Activated CD4-positive, CD25-positive, alpha-beta regulatory T cell treated with anti-CD3 and anti-CD28 coated beads, Interleukin-2, amount 50 U/mL, for 16 hours (primary cell): ENCODE measurements around the gene NTN1.
"Not testable (repeated sequence)": the region's sequence is repeated elsewhere in the genome, so short reads cannot be mapped to it uniquely, and the experiment has no call there.

Experiments
- DNase-seq: peaks from one replicate; pipeline ENCODE4 v3.0.0-alpha.2; 2020; ENCODE audit warnings: low read depth, low spot score

NTN1 gene

GRCh38 chr17:9244066-9245052 is 223.0 kb downstream of the NTN1 start:
- DNase-seq, result no peak

- DNase-seq, result no peak
Measured at GRCh38 chr17:9247401-9247938, 226.2 kb downstream of the NTN1 start.

DNA sequence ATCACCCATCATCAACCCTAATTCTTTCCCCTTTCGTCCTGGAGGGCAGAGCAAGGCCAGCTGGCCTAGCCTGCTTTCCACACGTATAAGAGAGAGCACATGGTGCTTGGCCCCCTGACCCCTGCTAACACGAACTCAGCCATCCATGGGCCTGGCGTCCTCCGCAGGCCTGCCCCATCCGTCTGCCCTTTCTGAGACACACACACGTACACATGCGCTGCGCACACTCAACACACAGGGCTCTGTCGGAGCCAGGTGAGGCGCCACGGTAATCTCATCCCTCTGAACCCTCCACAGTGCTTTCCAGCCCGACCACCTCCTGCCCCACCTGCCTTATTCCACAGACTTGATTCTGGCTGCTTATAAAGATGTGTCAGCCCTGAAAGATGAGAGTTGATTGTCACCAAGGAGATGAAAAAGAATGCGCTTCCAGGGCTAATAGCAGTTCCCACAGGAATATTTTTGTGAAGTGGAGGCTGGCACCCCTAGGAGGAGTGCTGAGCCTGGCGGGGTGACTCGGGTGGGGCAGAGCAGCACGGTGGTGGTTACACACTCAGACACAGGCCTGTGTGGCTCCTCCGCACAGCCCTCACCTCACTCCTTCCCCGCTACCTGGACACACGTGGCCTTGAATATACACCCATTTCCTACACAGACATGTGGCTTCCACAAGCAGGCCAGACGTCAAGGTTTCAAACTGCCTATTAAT is 228.1 kb downstream of the NTN1 start:
- DNase-seq, result no peak

DNA sequence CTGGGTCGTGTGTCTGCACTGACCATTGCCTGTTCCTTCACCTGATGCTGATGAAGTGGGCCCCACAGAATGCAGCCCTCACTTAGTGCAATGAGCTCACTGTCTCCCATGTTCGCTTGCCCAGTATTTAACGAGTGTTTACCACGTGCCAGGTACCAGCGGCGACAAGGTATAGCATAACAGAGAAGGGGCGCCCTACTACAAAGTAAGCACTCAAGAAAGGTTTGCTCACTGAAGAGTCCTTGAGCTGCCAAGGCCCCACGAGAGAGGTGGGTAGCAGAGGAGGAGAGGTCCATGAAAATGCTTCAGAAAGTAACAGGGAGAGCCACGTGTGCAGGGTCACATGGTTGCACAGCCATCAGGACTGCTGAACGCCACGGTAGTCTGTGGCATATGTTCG is 230.0 kb downstream of the NTN1 start:
- DNase-seq, result no peak

GRCh38 chr17:9253308-9253707 is 232.0 kb downstream of the NTN1 start:
- DNase-seq, result no peak

DNA sequence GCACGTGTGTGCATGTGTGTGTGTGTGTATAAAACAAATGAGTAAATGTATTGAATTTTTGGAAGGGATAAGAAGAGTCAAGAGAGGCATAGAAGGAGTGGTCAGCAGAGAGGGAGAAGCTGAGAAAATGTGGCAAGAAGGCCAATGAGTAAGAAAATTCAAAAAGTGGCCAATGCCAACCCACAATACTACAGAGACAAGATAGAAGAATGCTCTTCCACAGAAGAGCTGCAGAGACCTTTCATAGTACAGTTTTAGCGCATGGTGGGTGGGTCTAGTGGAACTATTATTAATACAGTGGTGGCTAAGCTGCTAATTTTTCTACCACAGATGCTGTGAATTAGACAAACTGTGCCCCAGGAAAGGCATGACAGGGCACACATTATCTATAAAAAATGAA is 233.5 kb downstream of the NTN1 start:
- no peak for DNase-seq

DNA sequence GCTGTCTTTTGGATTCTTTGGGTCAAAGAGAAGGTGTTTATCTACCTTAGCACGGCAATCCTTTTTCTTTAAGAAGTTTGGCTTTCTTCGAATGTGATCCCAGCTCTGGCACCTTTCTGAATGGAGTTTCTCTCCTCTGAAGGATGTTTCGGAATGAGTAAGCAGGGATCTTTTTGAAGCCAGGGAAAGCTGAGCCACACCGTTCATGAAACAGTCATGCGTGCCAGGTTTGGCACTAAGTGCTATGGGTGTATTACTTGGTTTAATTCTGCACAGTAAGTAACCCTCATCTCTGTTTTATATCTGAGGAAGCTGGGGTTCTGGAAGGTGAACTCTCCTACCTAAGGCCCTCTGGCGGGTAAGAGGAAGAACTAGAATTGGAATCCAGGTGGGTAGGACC is 234.5 kb downstream of the NTN1 start:
- DNase-seq, result no peak

- no peak for DNase-seq
Measured at GRCh38 chr17:9256361-9256750, 235.0 kb downstream of the NTN1 start.

GRCh38 chr17:9256751-9257629 is 235.7 kb downstream of the NTN1 start:
- no peak for DNase-seq

DNA sequence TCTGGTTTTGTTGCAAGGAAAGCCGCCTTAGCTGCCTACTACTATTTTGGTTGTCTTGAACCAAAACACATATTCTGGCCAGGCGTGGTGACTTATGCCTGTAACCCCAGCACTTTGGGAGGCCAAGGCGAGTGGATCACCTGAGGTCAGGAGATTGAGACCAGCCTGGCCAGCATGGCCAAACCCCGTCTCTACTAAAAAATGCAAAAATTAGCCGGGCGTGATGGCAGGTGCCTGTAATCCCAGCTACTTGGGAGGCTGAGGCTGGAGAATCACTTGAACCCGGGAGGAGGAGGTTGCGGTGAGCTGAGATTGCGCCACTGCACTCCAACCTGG is 236.3 kb downstream of the NTN1 start:
- DNase-seq, result not testable (repeated sequence)

DNA sequence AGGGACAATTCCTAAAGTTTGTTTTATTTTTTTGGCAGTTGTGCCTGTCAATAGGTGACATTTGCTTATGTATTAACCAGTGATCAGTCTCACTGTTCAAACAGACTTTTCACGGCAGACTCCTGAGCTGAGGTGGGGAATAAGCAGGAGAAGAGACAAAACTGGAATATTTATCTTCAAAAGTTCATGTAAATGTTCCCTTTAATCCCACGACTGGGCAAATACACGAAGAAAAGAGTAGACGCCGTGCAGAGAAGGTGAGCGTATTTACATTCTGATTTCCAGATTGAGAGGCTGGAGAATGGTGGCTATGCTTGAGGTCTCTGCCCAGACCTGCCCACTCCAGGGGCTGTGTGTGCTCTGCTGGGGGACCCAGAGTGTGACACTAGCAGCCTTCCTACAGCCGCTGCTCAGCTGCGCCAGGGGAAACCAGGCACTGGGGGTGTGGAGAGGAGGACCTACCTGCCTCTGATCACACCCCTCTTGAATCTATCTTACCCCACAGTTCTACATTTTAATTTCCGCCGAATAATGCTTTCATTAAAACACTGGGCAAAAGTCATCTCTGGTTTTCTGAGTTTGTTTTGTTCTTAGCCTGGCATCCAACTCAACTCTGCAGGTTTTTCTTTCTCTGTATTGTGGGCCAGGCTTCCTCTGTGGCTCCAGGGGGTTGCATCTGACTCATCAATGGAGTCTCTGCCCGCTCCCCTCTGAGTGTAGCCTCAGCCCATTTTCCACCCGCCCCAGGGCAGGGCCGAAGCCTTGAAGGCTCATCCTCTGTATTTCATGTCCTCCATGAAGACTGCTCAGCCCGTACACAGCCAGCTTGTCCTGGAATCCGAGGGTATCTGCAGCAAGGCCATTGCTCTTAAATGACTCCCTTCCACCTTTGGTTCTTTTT is 237.1 kb downstream of the NTN1 start:
- DNase-seq, result no peak

DNA sequence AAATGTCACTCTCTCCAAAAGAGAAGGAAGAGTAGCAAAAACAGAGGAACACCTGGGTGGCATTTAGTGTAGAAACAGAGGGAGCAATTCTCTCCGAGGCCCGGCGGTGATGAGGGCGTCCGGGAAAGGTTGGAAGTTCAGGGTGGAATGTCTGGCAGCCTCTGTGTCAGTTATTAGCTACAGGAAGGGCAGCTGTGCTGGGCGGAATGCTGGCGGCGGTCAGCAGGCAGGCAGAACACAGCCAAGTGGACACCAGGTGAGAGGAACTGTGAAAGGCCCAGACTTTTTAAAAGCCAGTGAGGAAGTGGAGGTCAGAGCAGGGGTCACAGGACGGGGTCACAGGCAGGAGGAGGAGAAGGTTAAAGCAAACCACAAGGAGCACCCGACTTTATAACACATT is 238.1 kb downstream of the NTN1 start:
- no peak for DNase-seq

DNA sequence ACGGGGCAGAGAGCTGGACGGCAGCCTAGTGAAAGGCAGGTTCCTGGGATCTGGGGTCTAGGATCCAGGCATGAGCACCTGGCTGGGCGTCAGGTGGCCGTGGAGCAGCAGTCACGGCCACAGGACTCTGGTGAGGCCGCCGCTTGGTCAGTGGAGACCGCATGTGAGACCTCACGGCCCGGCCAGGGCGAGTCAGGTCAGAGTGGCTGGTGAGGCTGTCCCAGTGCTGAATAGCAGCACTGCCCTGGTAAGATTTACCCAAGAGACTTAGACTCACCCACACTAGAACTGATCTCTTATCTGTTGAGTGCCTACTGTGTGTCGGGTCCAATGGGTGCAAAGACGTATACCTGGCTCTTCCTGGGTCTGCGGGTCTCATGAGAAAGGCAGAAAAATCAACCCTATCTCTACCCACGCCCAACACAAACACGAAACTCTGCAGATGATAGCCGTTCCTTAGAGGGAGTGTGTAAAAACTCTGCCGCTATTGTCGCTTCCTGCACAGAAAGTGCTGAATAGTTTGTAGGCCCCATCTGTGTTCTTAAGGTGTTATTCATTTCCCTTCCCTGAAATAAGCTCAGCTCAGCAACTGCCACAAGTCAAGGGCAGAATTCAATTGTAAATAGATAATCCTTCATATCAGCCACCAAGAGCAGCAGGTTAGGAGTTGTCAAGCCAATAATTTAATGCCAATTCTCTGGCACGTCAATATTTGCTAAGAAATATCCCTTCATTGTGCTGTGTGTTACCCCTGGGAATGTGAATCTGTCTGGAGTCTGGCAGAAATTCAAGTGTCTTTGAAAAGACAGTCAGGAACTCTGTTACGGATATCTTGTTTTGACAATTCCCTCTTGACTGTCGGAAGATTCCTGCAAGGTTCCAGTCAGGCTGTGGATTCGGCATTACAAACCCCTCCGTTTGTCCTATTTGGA is 240.0 kb downstream of the NTN1 start:
- no peak for DNase-seq

DNA sequence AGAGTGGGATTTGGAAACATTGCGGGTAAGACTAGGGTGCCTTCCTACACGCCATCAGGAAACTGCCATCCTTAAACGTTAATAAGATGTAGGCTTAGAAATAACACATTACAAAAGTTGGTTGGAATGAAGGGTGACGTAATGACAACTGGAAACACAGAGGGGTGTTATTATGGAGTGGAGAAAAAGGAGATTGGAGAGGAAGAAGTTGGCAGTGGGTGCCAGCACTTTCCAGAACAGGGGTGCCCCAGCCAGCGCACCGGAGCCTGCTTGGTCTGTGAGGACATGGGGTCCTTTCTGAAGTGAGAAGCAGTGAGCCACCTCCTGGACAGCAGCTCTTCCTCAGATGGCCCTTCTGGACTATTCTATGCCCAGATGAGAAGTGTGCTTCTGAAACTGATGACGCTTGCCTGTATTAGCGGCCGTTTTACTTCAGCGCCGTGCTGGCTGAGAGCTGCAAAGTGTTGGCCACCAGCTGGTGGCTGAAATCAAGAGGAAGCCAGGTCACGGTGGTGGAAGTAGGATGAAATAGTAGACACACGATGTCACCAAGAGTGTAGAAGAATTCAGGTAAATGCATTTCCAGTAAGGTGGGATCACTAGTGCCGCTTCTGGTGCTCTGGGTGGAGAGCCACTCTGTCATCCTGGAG is 244.8 kb downstream of the NTN1 start:
- DNase-seq, result no peak

GRCh38 chr17:9266697-9267117 is 245.4 kb downstream of the NTN1 start:
- DNase-seq, result no peak

DNA sequence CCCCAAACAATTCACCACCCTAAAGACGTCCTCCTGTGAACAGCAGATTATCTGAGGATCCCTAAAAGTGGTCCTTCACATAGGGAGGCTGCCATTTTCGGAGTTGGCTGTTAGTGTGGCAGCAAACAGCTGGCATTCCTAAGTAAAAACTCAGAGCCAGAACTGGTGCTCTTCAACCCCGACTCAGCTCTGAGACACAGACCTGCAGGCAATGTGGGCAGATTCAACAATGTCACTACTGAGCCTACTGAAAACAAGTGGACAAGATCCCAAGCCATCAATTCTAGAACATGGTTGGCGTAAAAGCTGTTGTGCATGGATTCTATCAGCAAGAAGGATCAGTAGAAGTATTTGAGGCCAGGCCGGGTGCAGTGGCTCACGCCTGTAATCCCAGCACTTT is 247.2 kb downstream of the NTN1 start:
- no peak for DNase-seq

- no peak for DNase-seq
Measured at GRCh38 chr17:9269350-9270035, 248.2 kb downstream of the NTN1 start.

DNA sequence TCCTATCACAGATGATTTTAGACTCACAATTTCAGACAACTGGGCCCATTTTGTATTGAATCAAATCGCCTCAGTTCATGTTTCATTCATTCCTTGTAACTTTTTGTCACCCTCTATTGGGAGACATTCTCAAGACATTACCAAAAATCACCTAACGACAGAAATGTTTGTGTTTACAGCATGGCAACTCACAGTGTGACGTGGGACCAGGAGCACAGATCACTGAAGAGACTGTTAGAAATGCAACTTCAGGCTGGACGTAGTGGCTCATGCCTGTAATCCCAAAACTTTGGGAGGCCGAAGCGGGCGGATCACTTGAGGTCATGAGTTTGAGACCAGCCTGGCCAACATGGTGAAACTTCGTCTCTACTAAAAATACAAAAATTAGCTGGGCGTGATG is 249.6 kb downstream of the NTN1 start:
- DNase-seq, result no peak
